NCI-H146 (cell line): Measurements from ENCODE around the gene PIGW.
"Not testable (repeated sequence)": the region's sequence is repeated elsewhere in the genome, so short reads cannot be mapped to it uniquely, and the experiment has no call there.

Experiments used
- DNase-seq: peaks from one replicate; lab custom pipeline; 2025; lab: John Stamatoyannopoulos, UW

Gene PIGW

DNA sequence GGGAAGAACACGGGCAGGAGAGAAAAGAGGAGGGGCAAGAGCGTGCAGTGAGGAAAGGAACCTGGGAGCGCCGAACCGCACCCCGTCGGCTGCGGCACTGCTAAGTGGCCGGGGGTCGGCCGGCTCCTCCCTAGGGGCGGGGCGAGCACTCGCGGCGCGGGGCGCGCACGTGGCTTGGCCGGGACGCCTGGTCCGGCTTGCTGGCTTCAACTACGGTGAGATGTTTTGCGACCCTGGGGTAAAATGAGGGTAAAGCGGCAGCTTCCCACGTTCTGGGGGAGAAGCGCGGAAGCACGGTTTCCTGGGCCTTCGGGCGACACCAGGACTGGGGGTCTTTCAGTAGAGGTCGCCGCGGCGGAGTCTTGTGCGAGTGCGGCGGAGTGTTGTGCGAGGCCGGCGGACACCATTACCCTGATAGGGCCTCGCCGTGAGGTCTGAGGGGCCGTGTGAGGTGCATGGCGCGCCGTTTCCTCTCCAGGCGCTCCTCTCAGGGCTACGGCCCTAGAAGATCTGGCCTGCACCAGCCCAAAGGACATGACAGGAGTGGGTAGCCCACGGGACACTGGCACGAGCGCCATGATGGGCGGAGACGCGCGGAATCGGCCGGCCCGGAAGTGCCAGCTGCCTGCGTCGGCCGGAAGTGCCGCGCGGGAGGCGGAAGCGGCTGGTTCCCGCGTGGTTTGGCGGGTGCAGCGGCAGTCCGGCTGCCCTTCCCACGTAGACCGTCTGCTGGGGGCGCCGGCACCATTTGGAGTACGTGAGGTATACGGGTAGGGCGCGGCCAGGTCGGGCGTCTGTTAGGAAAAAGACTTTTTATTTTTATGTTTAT, at the start of gene PIGW, which contains the start of gene MYO19:
PIGW (plus strand) TSS at position 148 of the 829 bp plus-strand sequence. CDS start 2,115 bp downstream, outside the sequence.
MYO19 (minus strand) TSS at position 29 of the 829 bp plus-strand sequence. CDS start 2,330 bp downstream, outside the sequence.
- peak; percentile 95 for DNase-seq

DNA sequence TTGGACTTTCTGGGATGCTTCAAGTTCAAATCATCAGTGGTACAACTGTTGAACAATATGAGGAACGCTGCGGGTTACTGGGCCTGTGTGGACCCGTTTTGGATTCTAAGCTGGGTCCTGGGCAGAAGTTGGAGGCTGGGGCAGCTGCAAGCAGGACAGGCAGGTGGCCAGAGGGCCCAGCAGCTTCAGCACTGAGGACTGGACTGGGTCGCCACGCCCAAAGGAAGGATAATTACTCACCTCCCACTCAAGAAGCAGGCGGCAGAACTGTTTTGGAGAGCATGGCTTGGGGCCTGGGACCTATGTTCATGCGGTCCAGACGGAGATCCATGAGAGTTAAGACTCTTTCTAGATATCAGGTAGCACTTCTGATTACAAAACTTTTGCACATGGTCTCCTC, 49.8 kb upstream of the PIGW start:
- DNase-seq = no peak

- DNase-seq = peak; percentile 68
Measured at GRCh38 chr17:36485805-36486203, 49.0 kb upstream of the PIGW start.

- DNase-seq = peak; percentile 94
Measured at GRCh38 chr17:36486204-36487194, 48.3 kb upstream of the PIGW start, which contains the start of gene ZNHIT3. ZNHIT3 (plus strand) TSS chr17:36486681; CDS start chr17:36486700, 19 bp downstream.

GRCh38 chr17:36493956-36494355, 40.8 kb upstream of the PIGW start:
- no peak for DNase-seq

GRCh38 chr17:36494674-36495073, 40.1 kb upstream of the PIGW start:
- DNase-seq = no peak

DNA sequence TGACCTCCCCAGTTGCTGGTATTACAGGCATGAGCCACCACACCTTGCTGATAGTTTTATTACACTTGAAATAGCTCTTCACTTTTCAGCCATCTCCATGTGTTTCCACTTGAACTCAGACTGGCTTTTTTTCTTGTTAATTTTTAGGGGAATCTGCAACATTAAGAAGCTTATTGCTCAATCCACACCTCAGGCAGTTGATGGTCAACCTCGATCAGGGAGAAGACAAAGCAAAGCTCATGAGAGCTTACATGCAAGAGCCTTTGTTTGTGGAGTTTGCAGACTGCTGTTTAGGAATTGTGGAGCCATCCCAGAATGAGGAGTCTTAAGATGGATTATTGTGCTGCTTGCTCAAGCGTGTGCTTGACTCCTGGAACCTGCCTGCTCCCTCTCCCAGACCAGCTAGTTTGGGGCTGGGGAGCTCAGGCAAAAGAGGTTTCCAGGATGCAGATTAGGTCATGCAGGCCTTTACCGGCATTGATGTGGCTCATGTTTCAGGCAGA, 39.7 kb upstream of the PIGW start:
- DNase-seq = no peak

GRCh38 chr17:36496018-36496789, 38.6 kb upstream of the PIGW start:
- DNase-seq = no peak

GRCh38 chr17:36498155-36498554, 36.6 kb upstream of the PIGW start:
- no peak for DNase-seq

- DNase-seq = no peak
Measured at GRCh38 chr17:36498560-36499300, 36.1 kb upstream of the PIGW start.

GRCh38 chr17:36500745-36501225, 34.0 kb upstream of the PIGW start:
- no peak for DNase-seq

- DNase-seq = no peak
Measured at GRCh38 chr17:36501351-36501750, 33.4 kb upstream of the PIGW start.

- no peak for DNase-seq
Measured at GRCh38 chr17:36501963-36502362, 32.8 kb upstream of the PIGW start.

GRCh38 chr17:36503456-36504155, 31.2 kb upstream of the PIGW start:
- no peak for DNase-seq

GRCh38 chr17:36504156-36504545, 30.6 kb upstream of the PIGW start:
- no peak for DNase-seq

GRCh38 chr17:36505171-36505570, 29.6 kb upstream of the PIGW start:
- no peak for DNase-seq

- no peak for DNase-seq
Measured at GRCh38 chr17:36506249-36506826, 28.4 kb upstream of the PIGW start.

DNA sequence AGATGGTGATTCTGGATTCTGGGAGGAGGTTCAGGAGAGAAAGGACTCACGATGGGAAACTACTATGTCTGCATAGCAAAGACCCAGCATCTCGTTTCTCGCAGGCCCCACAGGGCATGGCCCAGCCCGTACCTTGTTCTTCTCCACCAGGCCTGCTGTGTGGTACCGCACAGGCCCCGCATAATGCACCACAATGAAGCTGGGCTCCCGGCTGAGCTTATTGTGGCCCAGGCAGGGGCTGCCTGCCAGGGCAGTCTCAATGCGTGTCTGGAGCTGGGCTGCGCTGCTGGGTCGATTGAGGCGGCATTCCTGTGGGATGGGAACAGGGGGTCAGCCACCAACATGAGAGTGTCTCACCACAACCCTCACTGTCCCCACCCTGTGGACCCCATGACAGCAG, 28.0 kb upstream of the PIGW start:
- no peak for DNase-seq

DNA sequence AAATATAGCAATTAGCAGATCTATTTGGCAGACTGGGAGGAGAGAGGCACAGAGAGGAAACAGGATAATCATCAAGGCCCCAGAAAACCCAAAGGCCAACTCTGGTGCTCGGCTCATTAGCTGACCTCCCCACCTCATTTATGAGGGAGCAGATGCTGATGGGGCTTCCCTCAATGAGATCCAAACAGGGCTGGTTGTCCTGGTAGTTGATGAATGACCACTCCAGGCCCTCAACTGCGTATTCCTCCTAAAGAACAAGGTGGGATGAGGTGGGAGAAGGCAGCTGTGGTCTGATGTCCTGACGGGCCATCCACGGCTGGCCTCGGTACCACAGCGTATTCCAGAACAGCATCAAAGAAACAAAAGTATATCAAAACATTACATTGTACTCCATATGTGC, 27.5 kb upstream of the PIGW start:
- DNase-seq = no peak

DNA sequence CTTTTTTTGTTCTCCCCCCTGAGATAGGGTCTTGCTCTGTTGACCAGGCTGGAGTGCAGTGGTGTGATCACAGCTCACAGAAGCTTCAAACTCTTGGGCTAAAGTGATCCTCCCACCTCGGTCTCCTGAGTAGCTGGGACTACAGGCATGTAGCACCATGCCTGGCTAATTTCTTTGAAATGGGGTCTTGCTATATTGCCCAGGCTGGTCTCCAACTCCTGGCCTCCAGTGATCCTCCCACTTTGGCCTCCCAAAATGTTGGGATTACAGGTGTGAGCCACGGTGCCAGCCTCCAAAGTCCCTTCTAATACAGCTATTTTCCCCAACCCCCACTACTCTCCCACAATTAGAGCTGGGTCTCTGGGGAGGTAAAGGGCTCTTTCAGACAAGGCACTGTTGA, 26.3 kb upstream of the PIGW start:
- not testable (repeated sequence) for DNase-seq
